OCI-LY3 (cell line): ENCODE measurements around the gene SBSN.

Experiments used
- H2AFZ ChIP-seq: fragments of 200-600, 300-600 bp; shearing (Covaris generic); 2 replicates; pipeline ENCODE4 v1.6.0; 2014; ENCODE audit warnings: antibody characterized with exemption, low read depth, low read length
- H3K27ac ChIP-seq: fragments of 200-600, 300-600 bp; sonication (generic); 2 replicates; pipeline ENCODE4 v1.5.1; 2014; ENCODE audit warnings: mild to moderate bottlenecking, low read length, moderate library complexity, mixed read lengths
- H3K27me3 ChIP-seq: fragments of 200-600, 300-600 bp; sonication (generic); 2 replicates; pipeline ENCODE4 v1.6.1; 2014; ENCODE audit warnings: low read depth, low read length, mixed read lengths
- H3K36me3 ChIP-seq: fragments of 200-600, 300-600 bp; sonication (generic); replicated peaks from 2 replicates; pipeline ENCODE3; 2014; ENCODE audit warnings: low read depth, low read length, mixed read lengths
- H3K4me1 ChIP-seq: fragments of 300-600, 200-600 bp; sonication (generic); 2 replicates; pipeline ENCODE4 v1.6.1; 2014; ENCODE audit warnings: low read length, mixed read lengths
- H3K4me2 ChIP-seq: fragments of 200-600, 300-600 bp; sonication (generic); 2 replicates; pipeline ENCODE4 v1.6.1; 2014; ENCODE audit warnings: low read length, mixed read lengths
- H3K4me3 ChIP-seq: fragments of 300-600, 200-600 bp; sonication (generic); 2 replicates; pipeline ENCODE4 v1.5.1; 2014; ENCODE audit warnings: antibody characterized with exemption, mild to moderate bottlenecking, low read length, moderate library complexity
- H3K79me2 ChIP-seq: fragments of 300-600, 200-600 bp; shearing (Covaris generic); 2 replicates; pipeline ENCODE4 v1.6.1; 2014; ENCODE audit warnings: mild to moderate bottlenecking, low read length, mixed read lengths
- H3K9ac ChIP-seq: fragments of 300-600, 200-600 bp; shearing (Covaris generic); 2 replicates; pipeline ENCODE4 v1.6.0; 2014; ENCODE audit warnings: mild to moderate bottlenecking, low read length, moderate library complexity
- H3K9me3 ChIP-seq: fragments of 200-600, 300-600 bp; shearing (Covaris generic); 2 replicates; pipeline ENCODE4 v1.6.1; 2014; ENCODE audit warnings: low read length, mixed read lengths; ENCODE audit not compliant: insufficient read depth
- H4K20me1 ChIP-seq: fragments of 200-600, 300-600 bp; sonication (generic); 2 replicates; pipeline ENCODE4 v1.6.1; 2016; ENCODE audit warnings: low read length, mixed read lengths; ENCODE audit not compliant: insufficient read depth
- EZH2phosphoT487 ChIP-seq: fragments of 200-600 bp; shearing (Covaris generic); IDR thresholded peaks from 2 replicates; pipeline ENCODE4 v1.6.1; 2018; ENCODE audit warnings: antibody characterized with exemption, mixed run types, low read depth
- TF ChIP-seq, protein P1 (sequence below): fragments of 200-600, 300-600 bp; sonication (generic); IDR thresholded peaks from 2 replicates; pipeline ENCODE4 v1.5.1; 2014; ENCODE audit warnings: antibody characterized with exemption, low read length, low read depth

SBSN gene

DNA sequence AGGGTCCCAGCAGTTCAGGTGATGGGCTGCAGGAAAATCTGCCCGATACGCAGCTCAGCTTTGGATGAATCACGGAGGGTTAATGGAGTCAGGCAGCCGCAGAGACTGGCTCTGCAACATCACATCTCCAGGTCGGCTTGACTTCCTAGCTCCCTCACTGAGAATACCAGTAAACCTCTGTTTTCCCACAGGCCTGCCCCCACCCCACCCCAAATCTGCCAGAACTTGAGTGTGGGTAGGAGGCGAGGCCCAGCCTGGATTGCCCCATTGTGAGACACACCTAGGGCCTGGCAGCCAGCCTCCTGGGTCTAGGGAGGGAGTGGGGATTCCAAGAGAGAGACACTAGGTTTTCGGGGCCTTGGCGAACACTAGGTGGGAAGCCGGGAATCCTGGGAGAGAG lies 34.1 kb downstream of the SBSN start:
- H3K36me3 ChIP-seq = no peaks in the 10 kb centered on the region
- no peaks in the 10 kb centered on the region for H3K79me2 ChIP-seq
- H3K4me1 ChIP-seq = peaks cover 5% of the 10 kb centered on the region; the same call in 1 of the 2 replicates
- TF ChIP-seq EZH2phosphoT487 = no peak
- TF ChIP-seq, protein P1, sequence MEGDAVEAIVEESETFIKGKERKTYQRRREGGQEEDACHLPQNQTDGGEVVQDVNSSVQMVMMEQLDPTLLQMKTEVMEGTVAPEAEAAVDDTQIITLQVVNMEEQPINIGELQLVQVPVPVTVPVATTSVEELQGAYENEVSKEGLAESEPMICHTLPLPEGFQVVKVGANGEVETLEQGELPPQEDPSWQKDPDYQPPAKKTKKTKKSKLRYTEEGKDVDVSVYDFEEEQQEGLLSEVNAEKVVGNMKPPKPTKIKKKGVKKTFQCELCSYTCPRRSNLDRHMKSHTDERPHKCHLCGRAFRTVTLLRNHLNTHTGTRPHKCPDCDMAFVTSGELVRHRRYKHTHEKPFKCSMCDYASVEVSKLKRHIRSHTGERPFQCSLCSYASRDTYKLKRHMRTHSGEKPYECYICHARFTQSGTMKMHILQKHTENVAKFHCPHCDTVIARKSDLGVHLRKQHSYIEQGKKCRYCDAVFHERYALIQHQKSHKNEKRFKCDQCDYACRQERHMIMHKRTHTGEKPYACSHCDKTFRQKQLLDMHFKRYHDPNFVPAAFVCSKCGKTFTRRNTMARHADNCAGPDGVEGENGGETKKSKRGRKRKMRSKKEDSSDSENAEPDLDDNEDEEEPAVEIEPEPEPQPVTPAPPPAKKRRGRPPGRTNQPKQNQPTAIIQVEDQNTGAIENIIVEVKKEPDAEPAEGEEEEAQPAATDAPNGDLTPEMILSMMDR = no peak
- no peak overlapping the region for H3K4me2 ChIP-seq
- peaks cover 53% of the 10 kb centered on the region for H3K27me3 ChIP-seq
- H3K9ac ChIP-seq = no peak overlapping the region
- H3K4me3 ChIP-seq = no peak overlapping the region
- no peak overlapping the region for H3K27ac ChIP-seq
- no peak overlapping the region for H2AFZ ChIP-seq
- H3K9me3 ChIP-seq = no peaks in the 10 kb centered on the region
- H4K20me1 ChIP-seq = no peaks in the 10 kb centered on the region

DNA sequence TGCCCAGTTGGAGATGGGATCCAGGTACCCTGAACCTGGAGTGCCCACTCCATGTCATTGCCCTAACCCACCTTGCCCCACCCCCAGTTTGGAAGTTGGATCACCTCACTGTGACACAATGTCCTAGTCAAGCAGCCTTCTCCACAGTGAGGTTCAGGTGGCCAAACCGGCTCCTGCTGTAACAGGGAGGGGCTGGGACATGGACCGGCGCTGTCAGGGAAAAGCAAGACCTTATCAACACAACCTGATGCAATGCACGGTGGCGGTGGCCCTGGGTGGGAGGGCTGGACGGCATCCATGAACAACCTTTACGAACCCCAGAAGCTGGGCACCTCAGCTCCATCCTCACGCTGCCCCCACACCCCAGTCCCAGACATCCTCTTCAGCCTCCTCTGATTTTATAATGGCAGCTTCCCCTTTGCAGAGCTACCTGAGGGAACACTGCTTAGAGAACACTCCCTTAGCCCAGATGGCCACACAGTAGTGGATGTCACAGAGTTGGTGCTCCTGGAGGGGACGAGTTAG lies 36.2 kb downstream of the SBSN start:
- Histone ChIP-seq H3K27me3 (peaks cover 57% of the 10 kb centered on the region), H3K4me2 (no peak overlapping the region), H3K9me3 (no peaks in the 10 kb centered on the region)

DNA sequence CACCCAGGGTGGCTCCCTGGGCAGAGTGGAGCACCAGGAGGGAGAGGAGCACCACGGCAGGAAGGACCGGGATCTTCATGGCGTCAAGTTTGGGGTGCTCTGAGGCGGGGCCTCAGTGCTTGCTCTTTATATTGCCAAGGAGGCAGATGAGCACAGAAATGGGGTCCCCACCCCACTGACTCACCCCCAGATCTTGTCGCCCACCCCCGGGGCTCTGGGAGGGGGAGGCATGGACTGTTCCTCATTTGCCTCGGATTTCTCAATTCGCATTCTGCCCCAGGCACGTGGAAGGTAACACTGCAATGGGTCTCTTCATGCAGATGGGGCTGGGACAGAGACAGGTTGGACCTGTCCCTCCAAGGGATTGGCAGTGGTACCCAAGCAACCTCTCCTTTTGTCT lies 37.7 kb downstream of the SBSN start, which contains the start of gene KRTDAP:
TSS of gene KRTDAP (minus strand) at position 101 of the 400 bp plus-strand sequence. CDS start at position 79, 22 bp downstream.
- Histone ChIP-seq H4K20me1 (no peaks in the 10 kb centered on the region), H3K79me2 (no peaks in the 10 kb centered on the region), H3K27ac (no peak within 1 kb of the TSS), H2AFZ (no peak within 1 kb of the TSS), H3K4me3 (no peak within 1 kb of the TSS), H3K4me2 (no peak within 1 kb of the TSS), H3K9ac (no peak within 1 kb of the TSS), H3K9me3 (no peaks in the 10 kb centered on the region), H3K36me3 (no peaks in the 10 kb centered on the region), H3K27me3 (peaks cover 69% of the 10 kb centered on the region), H3K4me1 (peaks cover 5% of the 10 kb centered on the region; the same call in 1 of the 2 replicates)
- TF ChIP-seq EZH2phosphoT487 = no peak
- TF ChIP-seq, protein P1 = no peak

More for the DNA sequence above, 36.2 kb downstream of the SBSN start:
- Histone ChIP-seq H3K9ac (no peak overlapping the region), H3K27ac (no peak overlapping the region), H3K4me3 (no peak overlapping the region), H3K36me3 (no peaks in the 10 kb centered on the region), H3K79me2 (no peaks in the 10 kb centered on the region), H2AFZ (no peak overlapping the region), H3K4me1 (peaks cover 5% of the 10 kb centered on the region; the same call in 1 of the 2 replicates), H4K20me1 (no peaks in the 10 kb centered on the region)
- TF ChIP-seq, protein P1 = no peak

DNA sequence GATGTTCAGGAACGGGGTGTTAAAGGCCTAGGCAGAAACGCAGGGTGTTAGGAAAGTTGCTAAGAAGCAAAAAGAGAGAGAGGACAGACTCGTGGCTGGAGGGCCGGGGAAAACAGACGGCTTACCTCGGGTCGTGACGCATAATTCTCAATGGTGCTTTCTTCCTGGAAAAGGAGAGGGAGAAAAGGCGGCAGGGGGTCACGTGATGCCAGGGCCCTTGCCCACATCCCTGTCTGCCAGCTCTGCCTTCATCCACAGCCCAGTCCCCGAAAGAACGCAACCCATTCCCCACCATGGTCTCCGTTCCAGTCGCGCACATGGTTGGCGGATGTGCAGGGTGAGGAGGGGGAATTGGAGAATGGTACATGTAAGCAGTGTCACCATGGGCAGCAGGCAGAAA lies 39.4 kb downstream of the SBSN start:
- Histone ChIP-seq H3K4me3 (no peak overlapping the region), H3K4me2 (no peak overlapping the region), H4K20me1 (no peaks in the 10 kb centered on the region), H3K27me3 (peaks cover 69% of the 10 kb centered on the region), H2AFZ (no peak overlapping the region), H3K27ac (no peak overlapping the region), H3K9ac (no peak overlapping the region), H3K79me2 (no peaks in the 10 kb centered on the region), H3K9me3 (no peaks in the 10 kb centered on the region), H3K4me1 (peaks cover 12% of the 10 kb centered on the region), H3K36me3 (no peaks in the 10 kb centered on the region)
- TF ChIP-seq, protein P1 = no peak
- no peak for TF ChIP-seq EZH2phosphoT487
